ENCODE data around the gene KTN1. TPM values are rescaled to one million over a fixed set of nuclear protein-coding genes. Genes with fewer than 3 reads are reported as not detected.

KTN1 gene
- polyA plus RNA-seq, 3 donors = 4.6 to 31.4 (median 17.9) TPM

DNA sequence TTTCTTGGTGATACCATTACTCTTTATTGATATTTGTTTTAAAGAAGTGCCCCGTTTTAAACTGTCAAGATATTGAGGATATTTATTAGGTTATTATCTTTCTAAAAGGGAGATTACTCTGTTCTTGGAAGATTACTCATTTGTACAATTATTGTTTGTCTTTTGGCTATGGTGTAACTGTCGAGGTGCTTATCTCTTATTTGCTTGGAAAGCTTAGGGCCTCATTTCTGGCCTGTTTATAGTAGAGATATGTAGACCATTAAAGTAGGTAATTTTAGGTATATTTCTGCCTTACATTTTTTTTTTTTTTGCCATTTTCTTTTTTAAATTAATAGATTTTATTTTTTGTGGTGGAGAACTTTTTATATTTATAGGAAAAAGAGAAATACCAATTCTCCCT, 74.2 kb downstream of the KTN1 start:
- H3K27ac ChIP-seq (ENCODE audit: low read depth in 1 of 2, low read length in 2 of 2) = no peak overlapping the region
- no peak overlapping the region for H3K4me3 Mint-ChIP-seq
- H3K4me3 ChIP-seq (replicated peaks in 1 of 3; ENCODE audit: low read depth in 2 of 3, low read length in 3 of 3) = no peak overlapping the region
- H2AFZ ChIP-seq (ENCODE audit: insufficient read depth, low read depth, low read length, poor library complexity, severe bottlenecking) = no peak overlapping the region
- no peaks in the 10 kb centered on the region for H3K27me3 Mint-ChIP-seq (ENCODE audit: low read depth in 3 of 3)
- no peak for DNase-seq
- peaks cover 88 to 100% of the 10 kb centered on the region in 2 donors for H3K36me3 ChIP-seq (replicated peaks in 1 of 2; ENCODE audit: control insufficient read depth in 1 of 2, insufficient read depth in 2 of 2, low read length in 2 of 2)
- no peaks in the 10 kb centered on the region for H3K79me2 ChIP-seq (ENCODE audit: insufficient read depth, low read length)
- no peaks in the 10 kb centered on the region for H3K9me3 Mint-ChIP-seq
- H3K27ac Mint-ChIP-seq = no peak overlapping the region
- H3K9me3 ChIP-seq (replicated peaks in 1 of 2; ENCODE audit: control insufficient read depth in 1 of 2, insufficient read depth in 1 of 2, low read length in 2 of 2) = no peaks in the 10 kb centered on the region
- peaks cover 71 to 84% of the 10 kb centered on the region in 2 donors for H3K36me3 Mint-ChIP-seq
- no peaks in the 10 kb centered on the region for H3K27me3 ChIP-seq (ENCODE audit: control insufficient read depth in 2 of 2, insufficient read depth in 2 of 2, low read length in 2 of 2)
- H4K20me1 ChIP-seq (ENCODE audit: insufficient read depth, low read length) = no peaks in the 10 kb centered on the region
- no peak overlapping the region for H3K4me2 ChIP-seq (replicated peaks; ENCODE audit: extremely low read depth, low read length, poor library complexity, severe bottlenecking)
- no peaks in the 10 kb centered on the region for H3K4me1 ChIP-seq (ENCODE audit: control insufficient read depth in 1 of 2, insufficient read depth in 2 of 2, low read length in 2 of 2)
- H3K9ac ChIP-seq (ENCODE audit: insufficient read depth, low read length, poor library complexity, severe bottlenecking) = no peak overlapping the region
- intact Hi-C loops (cut with micrococcal nuclease) = no loop called here
- TF ChIP-seq, protein P1, sequence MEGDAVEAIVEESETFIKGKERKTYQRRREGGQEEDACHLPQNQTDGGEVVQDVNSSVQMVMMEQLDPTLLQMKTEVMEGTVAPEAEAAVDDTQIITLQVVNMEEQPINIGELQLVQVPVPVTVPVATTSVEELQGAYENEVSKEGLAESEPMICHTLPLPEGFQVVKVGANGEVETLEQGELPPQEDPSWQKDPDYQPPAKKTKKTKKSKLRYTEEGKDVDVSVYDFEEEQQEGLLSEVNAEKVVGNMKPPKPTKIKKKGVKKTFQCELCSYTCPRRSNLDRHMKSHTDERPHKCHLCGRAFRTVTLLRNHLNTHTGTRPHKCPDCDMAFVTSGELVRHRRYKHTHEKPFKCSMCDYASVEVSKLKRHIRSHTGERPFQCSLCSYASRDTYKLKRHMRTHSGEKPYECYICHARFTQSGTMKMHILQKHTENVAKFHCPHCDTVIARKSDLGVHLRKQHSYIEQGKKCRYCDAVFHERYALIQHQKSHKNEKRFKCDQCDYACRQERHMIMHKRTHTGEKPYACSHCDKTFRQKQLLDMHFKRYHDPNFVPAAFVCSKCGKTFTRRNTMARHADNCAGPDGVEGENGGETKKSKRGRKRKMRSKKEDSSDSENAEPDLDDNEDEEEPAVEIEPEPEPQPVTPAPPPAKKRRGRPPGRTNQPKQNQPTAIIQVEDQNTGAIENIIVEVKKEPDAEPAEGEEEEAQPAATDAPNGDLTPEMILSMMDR (IDR thresholded peaks at IDR 0.05) = no peak
- H3K4me1 Mint-ChIP-seq = no peaks in the 10 kb centered on the region
- no CpG with 5 or more reads among the region's 2 CpGs for WGBS (ENCODE audit: insufficient coverage)

DNA sequence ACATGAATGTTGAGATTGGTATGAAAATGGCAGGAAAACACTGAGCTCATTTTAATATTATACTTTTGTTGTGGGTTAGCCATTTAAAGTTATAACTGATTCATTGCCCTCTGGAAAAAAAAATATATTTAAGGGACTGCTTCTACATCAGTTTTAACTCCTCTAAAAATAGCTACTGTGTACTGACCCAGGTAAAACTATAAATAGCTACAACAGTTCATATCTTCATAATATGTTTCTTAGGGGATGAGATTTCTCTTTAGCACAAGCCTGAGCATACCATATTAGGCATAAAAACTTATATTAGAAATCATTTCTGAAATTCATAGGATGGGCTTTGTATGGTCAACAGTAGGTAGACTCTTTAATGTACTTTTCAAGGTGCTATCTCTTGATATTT, 81.0 kb downstream of the KTN1 start:
- Histone ChIP-seq H3K4me2 (replicated peaks; ENCODE audit: extremely low read depth, low read length, poor library complexity, severe bottlenecking) (no peak overlapping the region), H3K27ac (ENCODE audit: low read depth in 1 of 2, low read length in 2 of 2) (no peak overlapping the region), H4K20me1 (ENCODE audit: insufficient read depth, low read length) (no peaks in the 10 kb centered on the region), H3K36me3 (replicated peaks in 1 of 2; ENCODE audit: control insufficient read depth in 1 of 2, insufficient read depth in 2 of 2, low read length in 2 of 2) (peaks cover 73 to 98% of the 10 kb centered on the region in 2 donors), H3K79me2 (ENCODE audit: insufficient read depth, low read length) (no peaks in the 10 kb centered on the region), H3K4me3 (replicated peaks in 1 of 3; ENCODE audit: low read depth in 2 of 3, low read length in 3 of 3) (no peak overlapping the region), H3K4me1 (ENCODE audit: control insufficient read depth in 1 of 2, insufficient read depth in 2 of 2, low read length in 2 of 2) (no peaks in the 10 kb centered on the region), H2AFZ (ENCODE audit: insufficient read depth, low read depth, low read length, poor library complexity, severe bottlenecking) (no peak overlapping the region), H3K9me3 (replicated peaks in 1 of 2; ENCODE audit: control insufficient read depth in 1 of 2, insufficient read depth in 1 of 2, low read length in 2 of 2) (no peaks in the 10 kb centered on the region), H3K27me3 (ENCODE audit: control insufficient read depth in 2 of 2, insufficient read depth in 2 of 2, low read length in 2 of 2) (no peaks in the 10 kb centered on the region), H3K9ac (ENCODE audit: insufficient read depth, low read length, poor library complexity, severe bottlenecking) (no peak overlapping the region)
- Mint-ChIP-seq H3K36me3 (peaks cover 74 to 76% of the 10 kb centered on the region in 2 donors), H3K27me3 (ENCODE audit: low read depth in 3 of 3) (no peaks in the 10 kb centered on the region), H3K4me1 (no peaks in the 10 kb centered on the region), H3K4me3 (no peak overlapping the region), H3K27ac (no peak overlapping the region), H3K9me3 (no peaks in the 10 kb centered on the region)
- TF ChIP-seq, protein P1 (IDR thresholded peaks at IDR 0.05) = no peak
- DNase-seq = no peak
- intact Hi-C loops (cut with micrococcal nuclease) = no loop called here

All from CD14-positive monocyte (primary cell).